H1 (cell line): ENCODE measurements around the gene ATP10D. TPM values are rescaled to one million over a fixed set of nuclear protein-coding genes. Genes with fewer than 3 reads are reported as not detected.

Source experiments
- CTCF ChIA-PET: fragments of 300-600 bp; sonication (Branson Sonifier 250); formaldehyde crosslinking; loops from one replicate; lab custom pipeline; 2021; ENCODE audit not compliant: partially characterized antibody; lab: Charles Lee
- POLR2A ChIA-PET: fragments of 300-600 bp; sonication (Branson Sonifier 250); formaldehyde crosslinking; loops from one replicate; lab custom pipeline; 2021; ENCODE audit warnings: inconsistent platforms; ENCODE audit not compliant: partially characterized antibody; lab: Charles Lee
- DNase-seq, 2 experiments: peaks; one replicate each; pipeline versions ENCODE4 v3.0.0 to v3.0.0-alpha.2; 2010 to 2022; ENCODE audit warnings: low spot score in 2 of 2, low read depth in 1 of 2, mixed read lengths in 1 of 2
- FAIRE-seq: peaks from 2 replicates; lab custom pipeline; 2011; peaks lifted over from hg19 to GRCh38; lab: Jason Lieb, UNC
- H2AFZ ChIP-seq: 2 replicates; pipeline ENCODE4 v1.8.1; 2012; ENCODE audit warnings: low read length, inconsistent platforms
- H2AK5ac ChIP-seq: 2 replicates; pipeline ENCODE4 v1.6.1; 2013; ENCODE audit warnings: low read depth, low read length
- H2BK120ac ChIP-seq: replicated peaks from 2 replicates; pipeline ENCODE3; 2013; ENCODE audit warnings: low read depth, low read length, inconsistent platforms
- H2BK12ac ChIP-seq: 2 replicates; pipeline ENCODE4 v1.6.1; 2013; ENCODE audit warnings: low read depth, low read length
- H2BK15ac ChIP-seq: 2 replicates; pipeline ENCODE4 v1.6.1; 2013; ENCODE audit warnings: low read length
- H2BK20ac ChIP-seq: 2 replicates; pipeline ENCODE4 v1.6.1; 2013; ENCODE audit warnings: low read length
- H2BK5ac ChIP-seq: 2 replicates; pipeline ENCODE4 v1.6.1; 2013; ENCODE audit warnings: low read depth, low read length
- H3K14ac ChIP-seq: 2 replicates; pipeline ENCODE4 v1.6.1; 2013; ENCODE audit warnings: inconsistent platforms; ENCODE audit not compliant: insufficient read length
- H3K18ac ChIP-seq: 2 replicates; pipeline ENCODE4 v1.6.1; 2013; ENCODE audit warnings: low read length; ENCODE audit errors: extremely low read depth
- H3K23ac ChIP-seq: 2 replicates; pipeline ENCODE4 v1.6.1; 2013; ENCODE audit warnings: inconsistent platforms; ENCODE audit not compliant: insufficient read length
- H3K23me2 ChIP-seq: 2 replicates; pipeline ENCODE4 v1.6.1; 2013; ENCODE audit warnings: low read depth, low read length
- H3K27ac ChIP-seq: 2 replicates; pipeline ENCODE4 v1.6.1; 2011; ENCODE audit warnings: low read depth, low read length, inconsistent platforms
- H3K27me3 ChIP-seq, 4 experiments: replicated peaks in 1 of 4; 1 replicate in 1 of 4; 2 replicates in 3 of 4; pipeline versions ENCODE4 v1.6.1 to v1.8.1; 2011 to 2013; ENCODE audit warnings: low read length in 3 of 4, mild to moderate bottlenecking in 3 of 4, inconsistent platforms in 2 of 4, mixed read lengths in 2 of 4, moderate library complexity in 1 of 4; ENCODE audit not compliant: control insufficient read depth in 3 of 4, insufficient read depth in 3 of 4; ENCODE audit errors: extremely low read depth in 1 of 4
- H3K36me3 ChIP-seq, 4 experiments: 2 replicates each; pipeline versions ENCODE4 v1.6.1 to v1.8.1; 2011 to 2013; ENCODE audit warnings: mild to moderate bottlenecking in 4 of 4, low read length in 3 of 4, moderate library complexity in 2 of 4, control low read depth in 1 of 4, inconsistent platforms in 1 of 4; ENCODE audit not compliant: insufficient read depth in 4 of 4, control insufficient read depth in 2 of 4
- H3K4ac ChIP-seq: replicated peaks from 2 replicates; pipeline ENCODE3; 2013; ENCODE audit warnings: low read length, low read depth, mixed read lengths, inconsistent platforms; ENCODE audit not compliant: insufficient read length
- H3K4me1 ChIP-seq, 4 experiments: replicated peaks in 1 of 4; 1 replicate in 1 of 4; 2 replicates in 3 of 4; pipeline versions ENCODE4 v1.6.1 to v1.8.1; 2011 to 2013; ENCODE audit warnings: low read length in 3 of 4, inconsistent platforms in 2 of 4, mixed read lengths in 1 of 4; ENCODE audit not compliant: insufficient read depth in 4 of 4, control insufficient read depth in 3 of 4
- H3K4me2 ChIP-seq, 2 experiments: 2 replicates each; pipeline versions ENCODE4 v1.6.1 to v1.8.1; 2011 to 2013; ENCODE audit warnings: low read depth in 2 of 2, low read length in 2 of 2, control low read depth in 1 of 2, inconsistent platforms in 1 of 2, mild to moderate bottlenecking in 1 of 2; ENCODE audit not compliant: insufficient read depth in 1 of 2
- H3K4me3 ChIP-seq, 4 experiments: fragments of 200-600, 300-600 bp in 1 of 4; sonication (generic), shearing (Covaris generic), sonication (Bioruptor Twin) in 1 of 4; 2 replicates each; pipeline versions ENCODE4 v1.5.1 to v1.8.1; 2011 to 2016; ENCODE audit warnings: low read length in 4 of 4, low read depth in 3 of 4, control low read depth in 2 of 4, inconsistent platforms in 2 of 4, mild to moderate bottlenecking in 2 of 4, mixed read lengths in 1 of 4, moderate library complexity in 1 of 4; ENCODE audit not compliant: insufficient read depth in 2 of 4; ENCODE audit errors: extremely low read depth in 1 of 4
- H3K56ac ChIP-seq: replicated peaks from 2 replicates; pipeline ENCODE3; 2013; ENCODE audit warnings: low read depth, mild to moderate bottlenecking, mixed read lengths, low read length, inconsistent platforms; ENCODE audit not compliant: insufficient read length
- H3K79me1 ChIP-seq: 2 replicates; pipeline ENCODE4 v1.6.1; 2013; ENCODE audit warnings: low read depth, low read length, control low read depth
- H3K79me2 ChIP-seq, 2 experiments: 2 replicates each; pipeline versions ENCODE4 v1.6.1 to v1.8.1; 2012 to 2013; ENCODE audit warnings: low read length in 2 of 2, mild to moderate bottlenecking in 2 of 2, inconsistent platforms in 1 of 2; ENCODE audit not compliant: insufficient read depth in 2 of 2, control insufficient read depth in 1 of 2
- H3K9ac ChIP-seq, 4 experiments: replicated peaks in 1 of 4; 1 replicate in 1 of 4; 2 replicates in 3 of 4; pipeline versions ENCODE4 v1.6.1 to v1.8.1; 2011 to 2013; ENCODE audit warnings: low read depth in 3 of 4, low read length in 3 of 4, control low read depth in 2 of 4, mild to moderate bottlenecking in 2 of 4, moderate library complexity in 2 of 4, inconsistent platforms in 1 of 4; ENCODE audit errors: extremely low read depth in 1 of 4
- H3K9me3 ChIP-seq, 2 experiments: 2 replicates each; pipeline versions ENCODE4 v1.6.1 to v1.8.1; 2012 to 2013; ENCODE audit warnings: mild to moderate bottlenecking in 2 of 2, moderate library complexity in 2 of 2, control low read depth in 1 of 2, inconsistent platforms in 1 of 2, low read depth in 1 of 2, low read length in 1 of 2, mixed read lengths in 1 of 2; ENCODE audit not compliant: insufficient read depth in 2 of 2
- H4K20me1 ChIP-seq, 2 experiments: replicated peaks in 1 of 2; 2 replicates each; pipeline versions ENCODE3 to v1.8.1; 2011 to 2013; ENCODE audit warnings: inconsistent platforms in 2 of 2, low read length in 2 of 2, mild to moderate bottlenecking in 1 of 2; ENCODE audit not compliant: insufficient read depth in 2 of 2, control insufficient read depth in 1 of 2
- H4K5ac ChIP-seq: 2 replicates; pipeline ENCODE4 v1.6.1; 2013; ENCODE audit warnings: low read length, low read depth, mixed read lengths, inconsistent platforms; ENCODE audit not compliant: insufficient read length
- H4K8ac ChIP-seq: 2 replicates; pipeline ENCODE4 v1.8.0; 2013; ENCODE audit warnings: mild to moderate bottlenecking, moderate library complexity, low read length, inconsistent platforms; ENCODE audit not compliant: insufficient read depth; ENCODE audit errors: extremely low read depth
- H4K91ac ChIP-seq: replicated peaks from 2 replicates; pipeline ENCODE3; 2013; ENCODE audit warnings: low read length, mixed read lengths, inconsistent platforms; ENCODE audit not compliant: insufficient read length
- BACH1 ChIP-seq: IDR thresholded peaks from 2 replicates; pipeline ENCODE4 v1.6.1; 2012; ENCODE audit warnings: low read length, improper control_type of control experiment
- CBX5 ChIP-seq: fragments of 300-800, 300-1000 bp; sonication (generic); IDR thresholded peaks from 2 replicates; pipeline ENCODE4 v1.7.1; 2016; ENCODE audit warnings: antibody characterized with exemption, low read length, low read depth
- CTBP2 ChIP-seq: IDR thresholded peaks from 2 replicates; pipeline ENCODE4 v1.7.0; 2011; ENCODE audit warnings: borderline replicate concordance, mild to moderate bottlenecking, moderate library complexity, mixed read lengths, low read length; ENCODE audit not compliant: insufficient read depth, insufficient read length
- WGBS, 2 experiments: shearing (Covaris generic) in 1 of 2; methylation state at CpG; one replicate each; pipeline versions ENCODE4 v1.1.6 to v1.1.7; 2013 to 2015; ENCODE audit warnings: low lambda C conversion rate in 2 of 2, mixed read lengths in 2 of 2, inconsistent platforms in 1 of 2, low coverage in 1 of 2, missing lambda C conversion rate in 1 of 2; ENCODE audit not compliant: insufficient replicate concordance in 2 of 2, insufficient coverage in 1 of 2, insufficient read length in 1 of 2; ENCODE audit errors: extremely low coverage in 1 of 2, missing lambda C conversion rate in 1 of 2; 5-methylcytosine and 5-hydroxymethylcytosine counted together
- polyA plus RNA-seq, 7 experiments: library from polyadenylated mRNA; depleted of rRNA in 3 of 7; stranded (reverse) in 5 of 7; unstranded in 2 of 7; fragments of >200 nt in 5 of 7; fragments of 200-250 nt in 2 of 7; gene quantifications; 1 replicate in 5 of 7; 2 replicates in 1 of 7; 4 replicates in 1 of 7; pipeline versions ENCODE4 v1.2.1 to v1.2.3, GENCODE V29; 2011 to 2013; ENCODE audit warnings: missing spikeins in 2 of 7, mixed read lengths in 2 of 7
- total RNA-seq: library from RNA; stranded (reverse); fragmentation: NEBNext Ultra II Directional; extraction: Animal tissue kit (Norgen Biotek cat#: 25700); gene quantifications from 2 replicates; pipeline ENCODE4 v1.2.1, GENCODE V29; 2021

The ATP10D gene
- total and polyA plus RNA-seq, 2 of the 8 experiments (the other 6 are each of a cell fraction or from before 2014, with no cell fraction given) = 2.9 to 5.9 TPM

GRCh38 chr4:47530801-47531200 lies 45.7 kb downstream of the ATP10D start:
- Histone ChIP-seq H3K27ac (no peak overlapping the region), H3K9me3 (no peaks in the 10 kb centered on the region), H3K36me3 (no peaks in the 10 kb centered on the region), H3K27me3 (no peaks in the 10 kb centered on the region), H4K8ac (no peak overlapping the region), H2BK15ac (no peak overlapping the region), H3K4me3 (no peak overlapping the region), H3K23me2 (no peaks in the 10 kb centered on the region; the same call in 1 of the 2 replicates), H2BK120ac (no peak overlapping the region), H3K18ac (no peak overlapping the region), H2AFZ (no peak overlapping the region), H3K9ac (no peak overlapping the region), H3K14ac (no peak overlapping the region), H4K20me1 (no peaks in the 10 kb centered on the region), H3K4me2 (no peak overlapping the region), H3K4me1 (peaks cover 0 to 7% (median 0%) of the 10 kb centered on the region in 4 experiments; a peak in 3 of 7 replicates), H3K23ac (no peak overlapping the region), H3K4ac (peak overlapping the region; percentile 53), H3K56ac (no peak overlapping the region), H2AK5ac (no peak overlapping the region), H3K79me2 (no peaks in the 10 kb centered on the region), H2BK5ac (no peak overlapping the region), H4K5ac (no peak overlapping the region), H4K91ac (no peak overlapping the region), H2BK12ac (no peak overlapping the region; the same call in 1 of the 2 replicates), H3K79me1 (no peaks in the 10 kb centered on the region), H2BK20ac (no peak overlapping the region)
- no peak for FAIRE-seq
- CTCF ChIA-PET = interaction anchor here (0.6 to 0.7 kb wide), 2 partner anchors 408 to 1058 kb away, joined by 3 to 4 read pairs; no protein-coding TSS in a partner anchor
- POLR2A ChIA-PET = interaction anchor here (1.3 kb wide), 1 partner anchor 8 kb away, joined by 6 read pairs; no protein-coding TSS in a partner anchor
- DNase-seq = no peak
- WGBS, 2 experiments = 89% methylated on average over 1 of the region's 1 CpG; no CpG with 5 or more reads in 1 of the 2 experiments
- TF ChIP-seq CTBP2 = no peak
- no peak for TF ChIP-seq BACH1
- no peak for TF ChIP-seq CBX5
